HepG2 (cell line): Measurements from ENCODE around the gene SPG7. TPM values are rescaled to one million over a fixed set of nuclear protein-coding genes. Genes with fewer than 3 reads are reported as not detected.
A peak's percentile ranks its signal among the peaks of the same experiment; 100 is the strongest.

Experiments
- HNRNPK ChIP-seq: fragments of 200-400 bp; formaldehyde crosslinking; IDR thresholded peaks from 2 replicates; pipeline ENCODE4 v1.6.1; 2018; ENCODE audit warnings: low read length, low read depth, moderate library complexity, mild to moderate bottlenecking; ENCODE audit not compliant: poor library complexity, severe bottlenecking
- RCOR2 ChIP-seq: IDR thresholded peaks from 2 replicates; pipeline ENCODE4 v1.6.1; 2016; ENCODE audit warnings: missing biosample characterization, missing genetic modification reagents
- RFX3 ChIP-seq: IDR thresholded peaks from 2 replicates; pipeline ENCODE4 v1.6.1; 2016; ENCODE audit warnings: missing biosample characterization, missing genetic modification reagents
- SP2 ChIP-seq: sonication (generic); formaldehyde crosslinking; IDR thresholded peaks from 2 replicates; pipeline ENCODE4 v1.5.1; 2020; ENCODE audit warnings: mild to moderate bottlenecking, missing genetic modification reagents
- SP4 ChIP-seq: sonication (generic); formaldehyde crosslinking; IDR thresholded peaks from 2 replicates; pipeline ENCODE4 v1.8.1; 2023; ENCODE audit warnings: mild to moderate bottlenecking, missing genetic modification reagents
- ZBTB39 ChIP-seq: sonication (generic); formaldehyde crosslinking; IDR thresholded peaks from 2 replicates; pipeline ENCODE4 v1.5.0; 2020; ENCODE audit warnings: missing genetic modification reagents
- ZNF280D ChIP-seq: sonication (generic); formaldehyde crosslinking; IDR thresholded peaks from 2 replicates; pipeline ENCODE4 v1.5.1; 2020; ENCODE audit warnings: mild to moderate bottlenecking, missing genetic modification reagents
- ZNF329 ChIP-seq: sonication (generic); formaldehyde crosslinking; IDR thresholded peaks from 2 replicates; pipeline ENCODE4 v1.9.0; 2021; ENCODE audit warnings: low read depth, mild to moderate bottlenecking, missing genetic modification reagents
- ZNF367 ChIP-seq: sonication (generic); formaldehyde crosslinking; IDR thresholded peaks from 2 replicates; pipeline ENCODE4 v1.4.0; 2020; ENCODE audit warnings: missing genetic modification reagents, borderline replicate concordance
- ZNF468 ChIP-seq: sonication (generic); formaldehyde crosslinking; IDR thresholded peaks from 2 replicates; pipeline ENCODE4 v1.8.0; 2022; ENCODE audit warnings: mild to moderate bottlenecking, moderate library complexity, missing genetic modification reagents
- ZNF503 ChIP-seq: sonication (generic); formaldehyde crosslinking; IDR thresholded peaks from 2 replicates; pipeline ENCODE4 v1.4.0; 2020; ENCODE audit warnings: missing genetic modification reagents
- ZNF780A ChIP-seq: sonication (generic); formaldehyde crosslinking; IDR thresholded peaks from 2 replicates; pipeline ENCODE4 v1.8.0; 2022; ENCODE audit warnings: mild to moderate bottlenecking, missing genetic modification reagents, moderate library complexity
- ZNF792 ChIP-seq: IDR thresholded peaks from 2 replicates; pipeline ENCODE4 v1.6.1; 2016
- ZNF879 ChIP-seq: sonication (generic); formaldehyde crosslinking; IDR thresholded peaks from 2 replicates; pipeline ENCODE4 v1.8.1; 2023; ENCODE audit warnings: missing genetic modification reagents
- ZSCAN5A ChIP-seq: sonication (generic); formaldehyde crosslinking; IDR thresholded peaks from 2 replicates; pipeline ENCODE4 v1.8.0; 2022; ENCODE audit warnings: mild to moderate bottlenecking, missing genetic modification reagents, borderline replicate concordance
- polyA plus RNA-seq, 8 experiments: library from polyadenylated mRNA; depleted of rRNA in 3 of 8; stranded (reverse) in 7 of 8; unstranded in 1 of 8; fragments of >200 nt; fragmentation: Illumina TruSeq in 4 of 8; extraction: Trizol in 4 of 8; gene quantifications; 2 replicates each; pipeline versions ENCODE4 v1.2.1 to v1.2.3, GENCODE V29; 2011 to 2016; ENCODE audit warnings: low read depth in 4 of 8, missing spikeins in 1 of 8, mixed read lengths in 1 of 8; ENCODE audit not compliant: insufficient read depth in 1 of 8
- total RNA-seq, 5 experiments: library from RNA; depleted of rRNA; stranded (reverse); fragments of >200 nt; fragmentation: Illumina TruSeq; extraction: Trizol; gene quantifications; 2 replicates each; pipeline ENCODE4 v1.2.3, GENCODE V29; 2016; ENCODE audit warnings: low read depth in 1 of 5
- TF ChIP-seq, protein P1 (sequence below): sonication (generic); formaldehyde crosslinking; IDR thresholded peaks from 2 replicates; pipeline ENCODE4 v1.5.0; 2020; ENCODE audit warnings: mild to moderate bottlenecking, low read depth, missing genetic modification reagents, borderline replicate concordance
- TF ChIP-seq, protein P2 (sequence below): sonication (generic); formaldehyde crosslinking; IDR thresholded peaks from 2 replicates; pipeline ENCODE4 v1.8.0; 2022; ENCODE audit warnings: missing genetic modification reagents, mild to moderate bottlenecking, moderate library complexity, borderline replicate concordance

The SPG7 gene
- total and polyA plus RNA-seq, 2 of the 13 experiments (the other 11 are each of a cell fraction or from before 2014, with no cell fraction given) = 66.0 to 136 TPM

GRCh38 chr16:89507834-89508590 lies at the start of gene SPG7 (continued):
- TF ChIP-seq ZNF503 (CRISPR knock-in tag) (no peak; the same call in 1 of the 2 replicates), ZNF367 (CRISPR knock-in tag) (peak; percentile 62; the same call in 1 of the 2 replicates), RCOR2 (0 out of 2 replicates have a peak, but pooled peaks have one; percentile 16), ZNF329 (CRISPR knock-in tag) (peak; percentile 44), SP2 (peak; percentile 43; the same call in 1 of the 2 replicates), ZNF879 (no peak), ZSCAN5A (no peak; the same call in 1 of the 2 replicates), RFX3 (CRISPR knock-in tag) (no peak), SP4 (CRISPR knock-in tag) (peak; percentile 84), ZNF780A (CRISPR knock-in tag) (peak; percentile 63; the same call in 1 of the 2 replicates), ZBTB39 (no peak), HNRNPK (no peak), ZNF468 (CRISPR knock-in tag) (peak; percentile 71; the same call in 1 of the 2 replicates), ZNF280D (peak; percentile 53), ZNF792 (CRISPR knock-in tag) (peak; percentile 85)
- TF ChIP-seq, protein P1, sequence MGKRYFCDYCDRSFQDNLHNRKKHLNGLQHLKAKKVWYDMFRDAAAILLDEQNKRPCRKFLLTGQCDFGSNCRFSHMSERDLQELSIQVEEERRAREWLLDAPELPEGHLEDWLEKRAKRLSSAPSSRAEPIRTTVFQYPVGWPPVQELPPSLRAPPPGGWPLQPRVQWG = no peak
- TF ChIP-seq, protein P2, sequence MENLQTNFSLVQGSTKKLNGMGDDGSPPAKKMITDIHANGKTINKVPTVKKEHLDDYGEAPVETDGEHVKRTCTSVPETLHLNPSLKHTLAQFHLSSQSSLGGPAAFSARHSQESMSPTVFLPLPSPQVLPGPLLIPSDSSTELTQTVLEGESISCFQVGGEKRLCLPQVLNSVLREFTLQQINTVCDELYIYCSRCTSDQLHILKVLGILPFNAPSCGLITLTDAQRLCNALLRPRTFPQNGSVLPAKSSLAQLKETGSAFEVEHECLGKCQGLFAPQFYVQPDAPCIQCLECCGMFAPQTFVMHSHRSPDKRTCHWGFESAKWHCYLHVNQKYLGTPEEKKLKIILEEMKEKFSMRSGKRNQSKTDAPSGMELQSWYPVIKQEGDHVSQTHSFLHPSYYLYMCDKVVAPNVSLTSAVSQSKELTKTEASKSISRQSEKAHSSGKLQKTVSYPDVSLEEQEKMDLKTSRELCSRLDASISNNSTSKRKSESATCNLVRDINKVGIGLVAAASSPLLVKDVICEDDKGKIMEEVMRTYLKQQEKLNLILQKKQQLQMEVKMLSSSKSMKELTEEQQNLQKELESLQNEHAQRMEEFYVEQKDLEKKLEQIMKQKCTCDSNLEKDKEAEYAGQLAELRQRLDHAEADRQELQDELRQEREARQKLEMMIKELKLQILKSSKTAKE = peak; percentile 46; the same call in 1 of the 2 replicates
